ENCODE results near the gene XRCC4. TPM values are rescaled to one million over a fixed set of nuclear protein-coding genes. Genes with fewer than 3 reads are reported as not detected.

Gene XRCC4
- total RNA-seq, 1 donor from 2014 or later: 5.5 TPM

DNA sequence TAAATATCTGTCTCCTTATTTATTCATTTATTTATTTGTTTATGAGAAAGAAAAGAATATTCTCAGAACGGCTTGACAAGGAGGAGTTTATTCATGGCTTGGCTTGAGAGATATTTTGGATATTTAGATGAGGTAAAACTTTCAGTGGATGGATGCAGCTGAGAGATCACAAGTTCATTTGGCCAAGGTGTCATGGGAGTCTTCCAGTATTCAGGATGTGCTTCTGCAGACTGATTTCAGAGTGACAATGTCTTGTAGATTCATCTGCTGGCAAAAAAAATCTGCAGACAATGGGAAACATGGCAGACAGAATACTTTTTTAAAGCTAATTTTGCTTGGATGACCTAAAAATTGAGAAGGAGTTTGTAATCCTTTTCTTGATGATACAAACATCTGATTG lies 38.5 kb downstream of the XRCC4 start:
- Mint-ChIP-seq H3K4me1 (ENCODE audit: low read depth) (no peaks in the 10 kb centered on the region), H3K9me3 (ENCODE audit: low read depth) (peaks cover 18% of the 10 kb centered on the region), H3K27me3 (ENCODE audit: low read depth) (no peaks in the 10 kb centered on the region), H3K36me3 (ENCODE audit: low read depth) (peaks cover 12% of the 10 kb centered on the region), H3K27ac (ENCODE audit: unreplicated experiment) (no peak overlapping the region), H3K4me3 (ENCODE audit: unreplicated experiment) (no peak overlapping the region)
- DNase-seq (ENCODE audit: low spot score): no peak
- TF ChIP-seq, protein P1, sequence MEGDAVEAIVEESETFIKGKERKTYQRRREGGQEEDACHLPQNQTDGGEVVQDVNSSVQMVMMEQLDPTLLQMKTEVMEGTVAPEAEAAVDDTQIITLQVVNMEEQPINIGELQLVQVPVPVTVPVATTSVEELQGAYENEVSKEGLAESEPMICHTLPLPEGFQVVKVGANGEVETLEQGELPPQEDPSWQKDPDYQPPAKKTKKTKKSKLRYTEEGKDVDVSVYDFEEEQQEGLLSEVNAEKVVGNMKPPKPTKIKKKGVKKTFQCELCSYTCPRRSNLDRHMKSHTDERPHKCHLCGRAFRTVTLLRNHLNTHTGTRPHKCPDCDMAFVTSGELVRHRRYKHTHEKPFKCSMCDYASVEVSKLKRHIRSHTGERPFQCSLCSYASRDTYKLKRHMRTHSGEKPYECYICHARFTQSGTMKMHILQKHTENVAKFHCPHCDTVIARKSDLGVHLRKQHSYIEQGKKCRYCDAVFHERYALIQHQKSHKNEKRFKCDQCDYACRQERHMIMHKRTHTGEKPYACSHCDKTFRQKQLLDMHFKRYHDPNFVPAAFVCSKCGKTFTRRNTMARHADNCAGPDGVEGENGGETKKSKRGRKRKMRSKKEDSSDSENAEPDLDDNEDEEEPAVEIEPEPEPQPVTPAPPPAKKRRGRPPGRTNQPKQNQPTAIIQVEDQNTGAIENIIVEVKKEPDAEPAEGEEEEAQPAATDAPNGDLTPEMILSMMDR (IDR thresholded peaks at IDR 0.05): no peak

- TF ChIP-seq, protein P1 (IDR thresholded peaks at IDR 0.05): no peak
- Mint-ChIP-seq H3K4me1 (ENCODE audit: low read depth) (no peaks in the 10 kb centered on the region), H3K36me3 (ENCODE audit: low read depth) (peaks cover 7% of the 10 kb centered on the region), H3K27ac (ENCODE audit: unreplicated experiment) (no peak overlapping the region), H3K27me3 (ENCODE audit: low read depth) (no peaks in the 10 kb centered on the region), H3K4me3 (ENCODE audit: unreplicated experiment) (no peak overlapping the region), H3K9me3 (ENCODE audit: low read depth) (peaks cover 9% of the 10 kb centered on the region)
- no peak for DNase-seq (ENCODE audit: low spot score)
These were observed 41.1 kb downstream of the XRCC4 start for GRCh38 chr5:83118471-83118870.

- Mint-ChIP-seq H3K4me1 (ENCODE audit: low read depth) (no peaks in the 10 kb centered on the region), H3K4me3 (ENCODE audit: unreplicated experiment) (no peak overlapping the region), H3K9me3 (ENCODE audit: low read depth) (peaks cover 9% of the 10 kb centered on the region), H3K36me3 (ENCODE audit: low read depth) (peaks cover 7% of the 10 kb centered on the region), H3K27me3 (ENCODE audit: low read depth) (no peaks in the 10 kb centered on the region), H3K27ac (ENCODE audit: unreplicated experiment) (no peak overlapping the region)
- TF ChIP-seq, protein P1 (IDR thresholded peaks at IDR 0.05): no peak
- DNase-seq (ENCODE audit: low spot score): no peak
These were observed 41.6 kb downstream of the XRCC4 start for GRCh38 chr5:83118976-83119375.

- peaks cover 9% of the 10 kb centered on the region for H3K36me3 Mint-ChIP-seq (ENCODE audit: low read depth)
- no peaks in the 10 kb centered on the region for H3K27me3 Mint-ChIP-seq (ENCODE audit: low read depth)
- no peaks in the 10 kb centered on the region for H3K4me1 Mint-ChIP-seq (ENCODE audit: low read depth)
- peaks cover 6% of the 10 kb centered on the region for H3K9me3 Mint-ChIP-seq (ENCODE audit: low read depth)
- no peak for DNase-seq (ENCODE audit: low spot score)
- TF ChIP-seq, protein P1 (IDR thresholded peaks at IDR 0.05): no peak
- no peak overlapping the region for H3K4me3 Mint-ChIP-seq (ENCODE audit: unreplicated experiment)
- H3K27ac Mint-ChIP-seq (ENCODE audit: unreplicated experiment): no peak overlapping the region
These were observed 47.2 kb downstream of the XRCC4 start for GRCh38 chr5:83124593-83124992.

DNA sequence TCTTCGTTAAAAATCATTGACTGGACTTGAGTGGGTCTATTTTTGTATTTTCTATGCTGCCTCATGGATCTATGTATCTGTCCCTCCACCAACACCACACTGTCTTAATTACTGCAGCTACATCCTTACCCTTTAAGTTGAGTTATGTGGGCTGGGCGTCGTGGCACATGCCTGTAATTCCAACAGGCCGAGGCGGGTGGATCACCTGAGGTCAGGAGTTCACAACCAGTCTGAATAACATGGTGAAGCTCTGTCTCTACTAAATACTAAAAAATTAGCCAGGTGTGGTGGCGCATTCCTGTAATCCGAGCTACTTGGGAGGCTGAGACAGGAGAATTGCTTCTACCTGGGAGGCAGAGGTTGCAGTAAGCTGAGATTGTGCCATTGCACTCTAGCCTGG lies 48.2 kb downstream of the XRCC4 start:
- TF ChIP-seq, protein P1 (IDR thresholded peaks at IDR 0.05): no peak
- no peak for DNase-seq (ENCODE audit: low spot score)
- H3K4me1 Mint-ChIP-seq (ENCODE audit: low read depth): no peaks in the 10 kb centered on the region

More for the DNA sequence above, 48.2 kb downstream of the XRCC4 start:
- Mint-ChIP-seq H3K27ac (ENCODE audit: unreplicated experiment) (no peak overlapping the region), H3K9me3 (ENCODE audit: low read depth) (peaks cover 13% of the 10 kb centered on the region), H3K36me3 (ENCODE audit: low read depth) (peaks cover 9% of the 10 kb centered on the region), H3K27me3 (ENCODE audit: low read depth) (no peaks in the 10 kb centered on the region), H3K4me3 (ENCODE audit: unreplicated experiment) (no peak overlapping the region)
